ENCODE results near the gene LMNB1. TPM values are rescaled to one million over a fixed set of nuclear protein-coding genes. Genes with fewer than 3 reads are reported as not detected.

Gene LMNB1
- total RNA-seq, 1 experiment from 2014 or later, result 150 TPM

- DNase-seq (ENCODE audit: low read depth, low spot score), result no peak
- Histone ChIP-seq H2AFZ (ENCODE audit: low read depth, low read length, poor library complexity, severe bottlenecking) (no peak overlapping the region), H3K4me3 (replicated peaks in 1 of 2; ENCODE audit: low read depth in 1 of 2, low read length in 2 of 2) (no peak overlapping the region), H3K36me3 (ENCODE audit: control insufficient read depth in 1 of 2, insufficient read depth in 2 of 2, low read length in 2 of 2) (no peaks in the 10 kb centered on the region; a peak in 1 of 4 replicates), H3K9ac (ENCODE audit: low read length) (no peak overlapping the region), H4K20me1 (ENCODE audit: insufficient read depth) (no peaks in the 10 kb centered on the region), H3K27me3 (ENCODE audit: insufficient read depth, low read length) (no peaks in the 10 kb centered on the region), H3K9me3 (ENCODE audit: control insufficient read depth in 1 of 2, insufficient read depth in 1 of 2, low read depth in 1 of 2, low read length in 2 of 2) (no peaks in the 10 kb centered on the region), H3K9me2 (ENCODE audit: insufficient read depth) (no peaks in the 10 kb centered on the region), H3K27ac (ENCODE audit: low read depth, low read length) (no peak overlapping the region), H3K4me1 (ENCODE audit: control insufficient read depth in 1 of 2, insufficient read depth in 2 of 2, low read length in 2 of 2) (no peaks in the 10 kb centered on the region), H3K79me2 (ENCODE audit: insufficient read depth, low read length) (no peaks in the 10 kb centered on the region), H3K4me2 (ENCODE audit: low read length) (no peak overlapping the region)
- no TSS peak for BruUV-seq (replicated peaks)
- no peak for ATAC-seq
- RAD21 ChIA-PET (ENCODE audit: low non-redundant PET in 1 of 2, low total read pairs in 2 of 2, uncharacterized antibody in 2 of 2, unreplicated experiment in 2 of 2), result no interaction called here
- intact Hi-C loops (cut with micrococcal nuclease), result no loop called here
- POLR2A ChIA-PET, result no interaction called here
- TF ChIP-seq CTCF (IDR thresholded peaks at IDR 0.05 in 2 of 3, conservative IDR thresholded peaks at IDR 0.05 in 1 of 3; ENCODE audit: borderline replicate concordance in 1 of 3, insufficient read depth in 1 of 3, low read depth in 2 of 3, low read length in 2 of 3), result no peak
- TF ChIP-seq REST (IDR thresholded peaks at IDR 0.05; ENCODE audit: low read depth), result no peak
- no peak for TF ChIP-seq ELF1 (IDR thresholded peaks at IDR 0.05; ENCODE audit: borderline replicate concordance, low read depth)
- no peak for TF ChIP-seq SRF (IDR thresholded peaks at IDR 0.05; ENCODE audit: low read depth)
- no peak for TF ChIP-seq JUND (IDR thresholded peaks at IDR 0.05)
- TF ChIP-seq ZNF274 (IDR thresholded peaks at IDR 0.05; ENCODE audit: low read depth, low read length), result no peak
- CTCF ChIA-PET, result no interaction called here
Observed at GRCh38 chr5:126869005-126869451, 92.1 kb downstream of the LMNB1 start.
